Kidney (tissue), 14 donors: ENCODE measurements around the gene PTBP3. TPM values are rescaled to one million over a fixed set of nuclear protein-coding genes. Genes with fewer than 3 reads are reported as not detected.

ENCODE experiments used
- DNase-seq, 5 donors: peaks; one replicate each; pipeline ENCODE4 v3.0.0-alpha.2; 2013 to 2020
- FAIRE-seq: peaks from 2 replicates; lab custom pipeline; 2012; peaks lifted over from hg19 to GRCh38; lab: Jason Lieb, UNC
- H3K27ac ChIP-seq, 2 donors: one replicate each; pipeline ENCODE4 v1.7.0; 2013; ENCODE audit warnings: low read depth in 2 of 2, low read length in 2 of 2, inconsistent platforms in 1 of 2
- H3K27me3 ChIP-seq: one replicate; pipeline ENCODE4 v1.7.1; 2013; ENCODE audit warnings: low read length, inconsistent platforms; ENCODE audit not compliant: control insufficient read depth, insufficient read depth
- H3K36me3 ChIP-seq, 3 donors: one replicate each; pipeline versions ENCODE4 v1.7.0 to v1.7.1; 2013; ENCODE audit warnings: low read length in 3 of 3, control low read depth in 1 of 3, inconsistent platforms in 1 of 3; ENCODE audit not compliant: insufficient read depth in 3 of 3, control insufficient read depth in 2 of 3
- H3K4me1 ChIP-seq, 3 donors: one replicate each; pipeline versions ENCODE4 v1.7.0 to v1.7.1; 2013; ENCODE audit warnings: low read length in 3 of 3, inconsistent platforms in 1 of 3, low read depth in 1 of 3; ENCODE audit not compliant: control insufficient read depth in 2 of 3, insufficient read depth in 2 of 3
- H3K4me3 ChIP-seq, 3 donors: one replicate each; pipeline versions ENCODE4 v1.7.0 to v1.8.1; 2013; ENCODE audit warnings: low read length in 3 of 3, control low read depth in 1 of 3, inconsistent platforms in 1 of 3
- H3K9ac ChIP-seq, 3 donors: one replicate each; pipeline versions ENCODE4 v1.7.0 to v1.7.1; 2013; ENCODE audit warnings: low read length in 3 of 3, control low read depth in 1 of 3, inconsistent platforms in 1 of 3
- H3K9me3 ChIP-seq, 3 donors: one replicate each; pipeline versions ENCODE4 v1.7.0 to v1.7.1; 2013; ENCODE audit warnings: low read length in 3 of 3, control low read depth in 1 of 3, inconsistent platforms in 1 of 3; ENCODE audit not compliant: control insufficient read depth in 2 of 3, insufficient read depth in 1 of 3
- CTCF ChIP-seq: IDR thresholded peaks from 3 replicates; pipeline ENCODE4 v1.5.1; 2012; ENCODE audit warnings: mild to moderate bottlenecking, moderate library complexity, borderline replicate concordance; ENCODE audit not compliant: insufficient read depth; ENCODE audit errors: extremely low read depth
- intact Hi-C: fragments of 100-400 bp; cut with DNase I; formaldehyde crosslinking; loops from one replicate; pipeline ENCODE4 v1.11.1; 2022
- polyA plus RNA-seq: library from polyadenylated mRNA; stranded (reverse); fragments of 350-450 nt; fragmentation: Illumina TruSeq; extraction: RNeasy Lipid Tissue Mini Kit (QIAGEN cat#74804); gene quantifications from one replicate; pipeline ENCODE4 v1.2.3, GENCODE V29; 2014; ENCODE audit warnings: low read depth, low replicate concordance; ENCODE audit not compliant: insufficient read depth
- total RNA-seq: library from RNA; stranded (reverse); fragmentation: NEBNext Ultra II Directional; extraction: Animal tissue kit (Norgen Biotek cat#: 25700); gene quantifications from one replicate; pipeline ENCODE4 v1.2.1, GENCODE V29; 2021
- donor health status: control.
- donor health status: control.
- donor health status: control.
- donor health status: control.
- donor health status: control.
- donor health status: DM: yes; HTN: yes; CAD: no.
- donor health status: Normal renal cell carcinoma (clear cell type).

Gene PTBP3
- total and polyA plus RNA-seq, 2 donors from 2014 or later, result 14.0 to 86.6 TPM

GRCh38 chr9:112280904-112281303 lies 52.5 kb downstream of the PTBP3 start:
- no peak for DNase-seq
- Histone ChIP-seq H3K4me1 (no peaks in the 10 kb centered on the region), H3K36me3 (peaks cover 0 to 2% (median 0%) of the 10 kb centered on the region in 3 donors), H3K4me3 (no peak overlapping the region), H3K27ac (no peak overlapping the region), H3K9ac (no peak overlapping the region), H3K9me3 (peaks cover 0 to 6% (median 2%) of the 10 kb centered on the region in 3 donors), H3K27me3 (no peaks in the 10 kb centered on the region)
- no peak for FAIRE-seq
- no peak for TF ChIP-seq CTCF
- intact Hi-C loops, result no loop called here

GRCh38 chr9:112279501-112279900 lies 53.9 kb downstream of the PTBP3 start:
- no peaks in the 10 kb centered on the region for H3K27me3 ChIP-seq
- peaks cover 0 to 3% (median 0%) of the 10 kb centered on the region in 3 donors for H3K4me1 ChIP-seq
- no peak for DNase-seq
- H3K4me3 ChIP-seq, result no peak overlapping the region
- peaks cover 0 to 2% (median 0%) of the 10 kb centered on the region in 3 donors for H3K36me3 ChIP-seq
- no peak overlapping the region for H3K9ac ChIP-seq
- no peak overlapping the region for H3K27ac ChIP-seq
- no peak for FAIRE-seq
- no peak for TF ChIP-seq CTCF
- intact Hi-C loops, result no loop called here
- H3K9me3 ChIP-seq, result peaks cover 0 to 6% (median 2%) of the 10 kb centered on the region in 3 donors

- no peak for TF ChIP-seq CTCF
- no peak overlapping the region for H3K9ac ChIP-seq
- DNase-seq, result no peak
- no peak overlapping the region for H3K27ac ChIP-seq
- no peaks in the 10 kb centered on the region for H3K27me3 ChIP-seq
- H3K36me3 ChIP-seq, result no peaks in the 10 kb centered on the region
- no peak for FAIRE-seq
- H3K4me1 ChIP-seq, result peaks cover 0 to 3% (median 0%) of the 10 kb centered on the region in 3 donors
- no peaks in the 10 kb centered on the region for H3K9me3 ChIP-seq
- no peak overlapping the region for H3K4me3 ChIP-seq
- intact Hi-C loops, result no loop called here
Measured at GRCh38 chr9:112278152-112278551, 55.3 kb downstream of the PTBP3 start.

GRCh38 chr9:112274600-112274999 lies 58.8 kb downstream of the PTBP3 start:
- no peak overlapping the region for H3K9ac ChIP-seq
- no peaks in the 10 kb centered on the region for H3K36me3 ChIP-seq
- intact Hi-C loops, result no loop called here
- H3K4me3 ChIP-seq, result no peak overlapping the region
- no peaks in the 10 kb centered on the region for H3K27me3 ChIP-seq
- no peak for FAIRE-seq
- no peak for TF ChIP-seq CTCF
- DNase-seq, result no peak
- H3K27ac ChIP-seq, result no peak overlapping the region
- H3K9me3 ChIP-seq, result no peaks in the 10 kb centered on the region
- peaks cover 0 to 3% (median 0%) of the 10 kb centered on the region in 3 donors for H3K4me1 ChIP-seq
